Uterus (tissue), 2 donors: ENCODE measurements around the gene RIOK2.

Experiments used
- POLR2A ChIP-seq, 2 donors: fragments of 450-650 bp; IDR thresholded peaks; one replicate each; pipeline ENCODE4 v1.6.1; 2016; ENCODE audit warnings: antibody characterized with exemption in 2 of 2, mild to moderate bottlenecking in 1 of 2, moderate library complexity in 1 of 2
- TF ChIP-seq, protein P1 (sequence below), 4 experiments: fragments of 200-600 bp in 2 of 4; fragments of 450-650 bp in 2 of 4; sonication (generic) in 2 of 4; IDR thresholded peaks; one replicate each; pipeline ENCODE4 v1.5.1; 2016 to 2019; ENCODE audit warnings: antibody characterized with exemption in 4 of 4, mild to moderate bottlenecking in 2 of 4, moderate library complexity in 1 of 4

DNA sequence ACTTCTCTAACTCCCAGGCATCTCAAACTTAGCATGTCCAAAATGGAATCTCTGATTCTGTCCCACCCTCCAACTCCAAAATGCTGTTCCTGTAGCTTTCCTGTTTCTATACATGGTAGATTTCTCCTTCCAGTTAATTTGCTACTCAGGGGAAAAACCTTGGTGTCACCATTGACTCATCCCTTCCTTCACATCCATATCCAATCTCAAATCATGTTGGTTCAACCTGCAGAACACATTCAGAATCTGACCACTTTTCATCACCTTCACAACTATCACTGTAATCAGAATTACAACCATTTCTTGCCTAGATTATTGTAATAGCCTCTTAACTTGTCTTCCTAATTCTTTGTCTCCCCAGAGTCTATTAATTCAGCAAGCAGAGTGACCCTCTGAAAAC is 10.8 kb downstream of the RIOK2 start:
- TF ChIP-seq, protein P1, sequence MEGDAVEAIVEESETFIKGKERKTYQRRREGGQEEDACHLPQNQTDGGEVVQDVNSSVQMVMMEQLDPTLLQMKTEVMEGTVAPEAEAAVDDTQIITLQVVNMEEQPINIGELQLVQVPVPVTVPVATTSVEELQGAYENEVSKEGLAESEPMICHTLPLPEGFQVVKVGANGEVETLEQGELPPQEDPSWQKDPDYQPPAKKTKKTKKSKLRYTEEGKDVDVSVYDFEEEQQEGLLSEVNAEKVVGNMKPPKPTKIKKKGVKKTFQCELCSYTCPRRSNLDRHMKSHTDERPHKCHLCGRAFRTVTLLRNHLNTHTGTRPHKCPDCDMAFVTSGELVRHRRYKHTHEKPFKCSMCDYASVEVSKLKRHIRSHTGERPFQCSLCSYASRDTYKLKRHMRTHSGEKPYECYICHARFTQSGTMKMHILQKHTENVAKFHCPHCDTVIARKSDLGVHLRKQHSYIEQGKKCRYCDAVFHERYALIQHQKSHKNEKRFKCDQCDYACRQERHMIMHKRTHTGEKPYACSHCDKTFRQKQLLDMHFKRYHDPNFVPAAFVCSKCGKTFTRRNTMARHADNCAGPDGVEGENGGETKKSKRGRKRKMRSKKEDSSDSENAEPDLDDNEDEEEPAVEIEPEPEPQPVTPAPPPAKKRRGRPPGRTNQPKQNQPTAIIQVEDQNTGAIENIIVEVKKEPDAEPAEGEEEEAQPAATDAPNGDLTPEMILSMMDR (IDR thresholded peaks at IDR 0.05): no peak
- no peak for TF ChIP-seq POLR2A (IDR thresholded peaks at IDR 0.05)
